ENCODE data around the gene OR3A2. TPM values are rescaled to one million over a fixed set of nuclear protein-coding genes. Genes with fewer than 3 reads are reported as not detected.
"Not testable (repeated sequence)": the region's sequence is repeated elsewhere in the genome, so short reads cannot be mapped to it uniquely, and the experiment has no call there.

OR3A2 gene
- total RNA-seq (2014; rRNA removed; shearing (Covaris generic)) = not detected in 2 replicates

- no peak for DNase-seq (ENCODE audit: low spot score)
These were observed at the start of gene OR3A2 for GRCh38 chr17:3385869-3386816. OR3A2 (minus strand) TSS chr17:3386308.

- no peak for DNase-seq (ENCODE audit: low spot score)
These were observed 47.6 kb upstream of the OR3A2 start, which contains the start of gene OR1E2 for GRCh38 chr17:3433741-3434140. OR1E2 (minus strand) TSS chr17:3433841; CDS start chr17:3433841, 0 bp downstream.

GRCh38 chr17:3433215-3433614 is 47.1 kb upstream of the OR3A2 start:
- not testable (repeated sequence) for DNase-seq (ENCODE audit: low spot score)

GRCh38 chr17:3418222-3418621 is 32.1 kb upstream of the OR3A2 start:
- no peak for DNase-seq (ENCODE audit: low spot score)

- DNase-seq (ENCODE audit: low spot score) = no peak
These were observed 29.5 kb upstream of the OR3A2 start for GRCh38 chr17:3415610-3416009.

GRCh38 chr17:3412216-3412615 is 26.1 kb upstream of the OR3A2 start:
- DNase-seq (ENCODE audit: low spot score) = not testable (repeated sequence)

- DNase-seq (ENCODE audit: low spot score) = no peak
These were observed 25.0 kb upstream of the OR3A2 start, which contains the start of gene OR3A3 for GRCh38 chr17:3411070-3411469. OR3A3 (plus strand) TSS chr17:3411370.

- not testable (repeated sequence) for DNase-seq (ENCODE audit: low spot score)
These were observed 17.7 kb upstream of the OR3A2 start for GRCh38 chr17:3403856-3404255.

GRCh38 chr17:3401786-3402185 is 15.7 kb upstream of the OR3A2 start:
- no peak for DNase-seq (ENCODE audit: low spot score)

- no peak for DNase-seq (ENCODE audit: low spot score)
These were observed 13.9 kb upstream of the OR3A2 start for GRCh38 chr17:3400055-3400454.

GRCh38 chr17:3398310-3398709 is 12.2 kb upstream of the OR3A2 start, which contains the start of gene OR1E1:
OR1E1 (minus strand) TSS chr17:3398410; CDS start chr17:3398410, 0 bp downstream.
- no peak for DNase-seq (ENCODE audit: low spot score)

GRCh38 chr17:3397801-3398200 is 11.7 kb upstream of the OR3A2 start:
- not testable (repeated sequence) for DNase-seq (ENCODE audit: low spot score)

- DNase-seq (ENCODE audit: low spot score) = no peak
These were observed 3.7 kb upstream of the OR3A2 start for GRCh38 chr17:3389791-3390190.

- DNase-seq (ENCODE audit: low spot score) = no peak
These were observed 4.2 kb downstream of the OR3A2 start for GRCh38 chr17:3381957-3382356.

- DNase-seq (ENCODE audit: low spot score) = no peak
These were observed 7.8 kb downstream of the OR3A2 start for GRCh38 chr17:3378321-3378720.

- DNase-seq (ENCODE audit: low spot score) = not testable (repeated sequence)
These were observed 14.9 kb downstream of the OR3A2 start for GRCh38 chr17:3371167-3371566.

- not testable (repeated sequence) for DNase-seq (ENCODE audit: low spot score)
These were observed 43.3 kb downstream of the OR3A2 start for GRCh38 chr17:3342782-3343181.

- peak; percentile 18 for DNase-seq (ENCODE audit: low spot score)
These were observed 50.2 kb downstream of the OR3A2 start for GRCh38 chr17:3335876-3336275.

GRCh38 chr17:3318336-3318735 is 67.8 kb downstream of the OR3A2 start:
- no peak for DNase-seq (ENCODE audit: low spot score)

- no peak for DNase-seq (ENCODE audit: low spot score)
These were observed 69.3 kb downstream of the OR3A2 start for GRCh38 chr17:3316836-3317235.

GRCh38 chr17:3308603-3309002 is 77.5 kb downstream of the OR3A2 start:
- DNase-seq (ENCODE audit: low spot score) = no peak

- DNase-seq (ENCODE audit: low spot score) = no peak
These were observed 87.8 kb downstream of the OR3A2 start, which contains the start of gene OR3A1 for GRCh38 chr17:3298260-3298659. OR3A1 (minus strand) TSS chr17:3298360; CDS start chr17:3292582, 5,778 bp downstream.

- no peak for DNase-seq (ENCODE audit: low spot score)
These were observed 90.5 kb downstream of the OR3A2 start for GRCh38 chr17:3295632-3296031.
